HCT116 (cell line): ENCODE data around the gene OSBPL1A. TPM values are rescaled to one million over a fixed set of nuclear protein-coding genes. Genes with fewer than 3 reads are reported as not detected.

Source experiments
- ATAC-seq: fragments of 200-7000 bp; cut with Tn5 transposase; 2 replicates; pipeline ENCODE4 v1.9.1; 2020; ENCODE audit warnings: mild to moderate bottlenecking, moderate library complexity
- BruUV-seq: library from RNA; stranded (reverse); fragments of 400-500 nt; replicated peaks from 2 replicates; lab custom pipeline; 2021; lab: Mats Ljungman, UMichigan
- CTCF ChIA-PET: fragments of 300-600 bp; sonication (Branson Sonifier 250); formaldehyde crosslinking; loops from one replicate; lab custom pipeline; 2021; ENCODE audit warnings: antibody characterized with exemption; lab: Charles Lee
- POLR2A ChIA-PET: fragments of 300-600, 350-600 bp; sonication (Branson Sonifier 250); formaldehyde crosslinking; loops from one replicate; lab custom pipeline; 2021; ENCODE audit warnings: antibody characterized with exemption; lab: Charles Lee
- RAD21 ChIA-PET, 2 experiments: fragments of 300-600 bp; sonication (Branson Sonifier 250); formaldehyde crosslinking; loops; one replicate each; lab custom pipeline; 2023; ENCODE audit warnings: low total read pairs in 2 of 2; ENCODE audit not compliant: uncharacterized antibody in 2 of 2, unreplicated experiment in 2 of 2, low non-redundant PET in 1 of 2; lab: Charles Lee
- DNase-seq: peaks from one replicate; pipeline ENCODE4 v3.0.0-alpha.2; 2010; ENCODE audit warnings: low read depth, low spot score
- H2AFZ ChIP-seq: fragments of 200-600 bp; shearing (Covaris generic), sonication (generic); 2 replicates; pipeline ENCODE4 v1.6.1; 2017; ENCODE audit warnings: low read depth, mixed run types, mixed read lengths, antibody characterized with exemption, low read length; ENCODE audit not compliant: poor library complexity, severe bottlenecking
- H3K27ac ChIP-seq: 2 replicates; pipeline ENCODE4 v1.5.1; 2012; ENCODE audit warnings: low read depth, low read length
- H3K27me3 ChIP-seq: fragments of 200-600 bp; sonication (generic); 2 replicates; pipeline ENCODE4 v1.6.1; 2016; ENCODE audit warnings: mixed run types, low read length, mixed read lengths; ENCODE audit not compliant: insufficient read depth
- H3K36me3 ChIP-seq, 2 experiments: fragments of 200-500 bp in 1 of 2; fragments of 200-600 bp in 1 of 2; sonication (Bioruptor generic) in 1 of 2; sonication (generic) in 1 of 2; 2 replicates each; pipeline versions ENCODE4 v1.5.1 to v1.6.1; 2014 to 2016; ENCODE audit warnings: low read length in 2 of 2, inconsistent platforms in 1 of 2, mixed read lengths in 1 of 2, mixed run types in 1 of 2; ENCODE audit not compliant: insufficient read depth in 2 of 2, control insufficient read depth in 1 of 2
- H3K4me1 ChIP-seq, 2 experiments: fragments of 200-600 bp in 1 of 2; sonication (generic) in 1 of 2; 2 replicates each; pipeline versions ENCODE4 v1.5.1 to v1.6.1; 2012 to 2017; ENCODE audit warnings: low read length in 2 of 2, inconsistent platforms in 1 of 2, mild to moderate bottlenecking in 1 of 2, mixed read lengths in 1 of 2, mixed run types in 1 of 2, moderate library complexity in 1 of 2; ENCODE audit not compliant: insufficient read depth in 2 of 2, control insufficient read depth in 1 of 2
- H3K4me2 ChIP-seq: fragments of 200-600 bp; sonication (generic); 2 replicates; pipeline ENCODE4 v1.6.1; 2017; ENCODE audit warnings: mixed run types, low read length, mixed read lengths
- H3K4me3 ChIP-seq, 2 experiments: fragments of 200-600 bp in 1 of 2; sonication (generic) in 1 of 2; replicated peaks in 1 of 2; 2 replicates each; pipeline ENCODE4 v1.5.1; 2011 to 2016; ENCODE audit warnings: low read length in 2 of 2, control low read depth in 1 of 2, low read depth in 1 of 2, mild to moderate bottlenecking in 1 of 2, mixed read lengths in 1 of 2, mixed run types in 1 of 2
- H3K79me2 ChIP-seq: fragments of 200-600 bp; sonication (generic); 2 replicates; pipeline ENCODE4 v1.6.1; 2017; ENCODE audit warnings: mild to moderate bottlenecking, mixed run types, low read length, moderate library complexity, mixed read lengths; ENCODE audit not compliant: insufficient read depth
- H3K9ac ChIP-seq: fragments of 200-600 bp; sonication (generic); 2 replicates; pipeline ENCODE4 v1.6.1; 2016; ENCODE audit warnings: low read length, mixed read lengths
- H3K9me2 ChIP-seq: fragments of 200-600 bp; sonication (generic), shearing (Covaris generic); 2 replicates; pipeline ENCODE4 v1.6.1; 2017; ENCODE audit warnings: mixed run types, mild to moderate bottlenecking, moderate library complexity; ENCODE audit not compliant: insufficient read depth
- H3K9me3 ChIP-seq, 2 experiments: fragments of 200-500 bp in 1 of 2; fragments of 200-600 bp in 1 of 2; sonication (Bioruptor generic) in 1 of 2; sonication (generic) in 1 of 2; 2 replicates each; pipeline ENCODE4 v1.6.1; 2014 to 2017; ENCODE audit warnings: low read length in 2 of 2, mixed read lengths in 2 of 2, inconsistent platforms in 1 of 2, low read depth in 1 of 2, mild to moderate bottlenecking in 1 of 2, mixed run types in 1 of 2, moderate library complexity in 1 of 2; ENCODE audit not compliant: control insufficient read depth in 1 of 2, insufficient read depth in 1 of 2
- H4K20me1 ChIP-seq: fragments of 200-600 bp; sonication (generic), shearing (Covaris generic); 2 replicates; pipeline ENCODE4 v1.6.1; 2017; ENCODE audit warnings: mixed run types, mild to moderate bottlenecking, moderate library complexity; ENCODE audit not compliant: insufficient read depth
- CTCF ChIP-seq, 3 experiments: fragments of 200-600 bp in 1 of 3; sonication (generic) in 1 of 3; IDR thresholded peaks in 2 of 3; conservative IDR thresholded peaks in 1 of 3; 2 replicates each; pipeline ENCODE4 v1.5.1; 2012 to 2017; ENCODE audit warnings: low read depth in 2 of 3, low read length in 2 of 3, antibody characterized with exemption in 1 of 3, borderline replicate concordance in 1 of 3, control low read depth in 1 of 3, mild to moderate bottlenecking in 1 of 3, mixed read lengths in 1 of 3, mixed run types in 1 of 3, moderate library complexity in 1 of 3; ENCODE audit not compliant: insufficient read depth in 1 of 3
- EGR1 ChIP-seq: IDR thresholded peaks from 2 replicates; pipeline ENCODE4 v1.6.1; 2012; ENCODE audit warnings: low read depth
- POLR2A ChIP-seq: IDR thresholded peaks from 2 replicates; pipeline ENCODE4 v1.7.0; 2011; ENCODE audit warnings: borderline replicate concordance; ENCODE audit not compliant: insufficient read depth, insufficient read length; ENCODE audit errors: extremely low read depth
- SRF ChIP-seq: IDR thresholded peaks from 2 replicates; pipeline ENCODE4 v1.6.1; 2012; ENCODE audit warnings: low read depth
- YY1 ChIP-seq: IDR thresholded peaks from 2 replicates; pipeline ENCODE4 v1.6.1; 2011; ENCODE audit warnings: low read length, low read depth, moderate library complexity, mild to moderate bottlenecking; ENCODE audit not compliant: insufficient replicate concordance; ENCODE audit errors: extremely low read depth
- ZBTB33 ChIP-seq: IDR thresholded peaks from 2 replicates; pipeline ENCODE4 v1.6.1; 2011; ENCODE audit warnings: mild to moderate bottlenecking, low read length, moderate library complexity; ENCODE audit not compliant: insufficient replicate concordance; ENCODE audit errors: extremely low read depth
- intact Hi-C: fragments of 100-400 bp; cut with micrococcal nuclease; formaldehyde crosslinking; loops from 2 replicates; pipeline ENCODE4 v1.10.0; 2022
- total RNA-seq: library from RNA; stranded (reverse); gene quantifications from one replicate; pipeline ENCODE4 v1.2.1, GENCODE V29; 2021; ENCODE audit not compliant: unreplicated experiment

The OSBPL1A gene
- total RNA-seq, 1 experiment from 2014 or later, result 18.9 TPM

GRCh38 chr18:24244698-24245097, 152.9 kb downstream of the OSBPL1A start:
- Histone ChIP-seq H3K27ac (no peak overlapping the region), H3K9me2 (no peaks in the 10 kb centered on the region), H3K4me3 (no peak overlapping the region), H3K4me2 (no peak overlapping the region), H4K20me1 (no peaks in the 10 kb centered on the region), H3K9ac (no peak overlapping the region), H3K27me3 (no peaks in the 10 kb centered on the region), H3K9me3 (no peaks in the 10 kb centered on the region), H2AFZ (no peak overlapping the region), H3K79me2 (no peaks in the 10 kb centered on the region; the same call in 1 of the 2 replicates), H3K4me1 (no peaks in the 10 kb centered on the region), H3K36me3 (no peaks in the 10 kb centered on the region)
- POLR2A ChIA-PET, result no interaction called here
- CTCF ChIA-PET, result no interaction called here
- DNase-seq (no peak), ATAC-seq (no peak)
- BruUV-seq, result no TSS peak
- intact Hi-C loops, result no loop called here
- RAD21 ChIA-PET, result no interaction called here
- TF ChIP-seq ZBTB33 (no peak), SRF (no peak), EGR1 (no peak), YY1 (no peak), POLR2A (no peak), CTCF (IDR thresholded peaks at IDR 0.05 in 2 of 3, conservative IDR thresholded peaks at IDR 0.05 in 1 of 3; ENCODE audit: borderline replicate concordance in 1 of 3, insufficient read depth in 1 of 3, low read depth in 2 of 3, low read length in 2 of 3) (no peak)
